ENCODE measurements around the gene NIBAN1.

GRCh38 chr1:184940694-184941409, 33.5 kb downstream of the NIBAN1 start:
- no peak for TF ChIP-seq SIN3A (conservative IDR thresholded peaks at IDR 0.05 in 1 of 2, IDR thresholded peaks at IDR 0.05 in 1 of 2; ENCODE audit: low read depth in 1 of 2, low read length in 2 of 2)
- no peak for TF ChIP-seq POLR2A (IDR thresholded peaks at IDR 0.05; ENCODE audit: control extremely low read depth in 1 of 2, low read depth in 2 of 2, low read length in 2 of 2)
- TF ChIP-seq CTCF (IDR thresholded peaks at IDR 0.05; ENCODE audit: control extremely low read depth in 1 of 3, insufficient read depth in 1 of 3, low read depth in 1 of 3, low read length in 3 of 3), result no peak
- no peak for TF ChIP-seq CBX5 (IDR thresholded peaks at IDR 0.05; ENCODE audit: low read depth, low read length)
- no peak for TF ChIP-seq EGR1 (IDR thresholded peaks at IDR 0.05; ENCODE audit: borderline replicate concordance, low read depth, low read length)
- TF ChIP-seq RNF2 (IDR thresholded peaks at IDR 0.05; ENCODE audit: borderline replicate concordance, low read depth, low read length, missing control alignments, poor library complexity, severe bottlenecking), result no peak
- TF ChIP-seq USF2 (IDR thresholded peaks at IDR 0.05; ENCODE audit: low read length), result no peak
